ENCODE data around the gene TFDP2.

DNA sequence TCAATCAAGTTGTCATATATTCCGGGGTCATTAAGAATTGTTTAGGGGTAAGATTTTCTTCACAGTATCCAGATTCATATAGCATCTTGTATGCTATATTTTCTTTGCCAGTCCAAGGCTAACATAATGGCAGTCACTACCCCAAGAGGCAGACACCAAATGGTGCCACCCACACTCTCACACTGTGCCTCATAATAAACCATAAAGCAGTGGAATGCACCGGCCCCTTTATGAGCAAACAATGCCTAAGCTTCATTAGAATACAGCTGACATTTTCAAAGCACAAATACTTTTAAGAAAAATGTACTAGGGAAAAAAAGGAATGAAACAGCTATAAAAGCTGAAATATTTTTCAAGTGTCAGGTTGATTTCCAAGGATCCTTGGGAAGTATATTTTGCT, 121.6 kb downstream of the TFDP2 start:
- TF ChIP-seq BRCA1 (IDR thresholded peaks at IDR 0.05) (no peak), BRCA1 (CRISPR knock-in tag; IDR thresholded peaks at IDR 0.05) (no peak), CHD2 (IDR thresholded peaks at IDR 0.05; ENCODE audit: low read depth, low read length) (no peak)

All from K562 (cell line).